Hematopoietic multipotent progenitor cell treated with erythropoietin and hydrocortisone succinate and interleukin-3 and kit ligand, for 15 days (in vitro differentiated cells): ENCODE data around the gene ZNF593OS.
A peak's percentile ranks its signal among the peaks of the same experiment; 100 is the strongest.

Source experiments
- DNase-seq: peaks from one replicate; pipeline ENCODE4 v3.0.0-alpha.2; 2015; ENCODE audit warnings: low spot score

ZNF593OS gene

GRCh38 chr1:26184086-26184485, 12.5 kb upstream of the ZNF593OS start:
- DNase-seq, result no peak

- DNase-seq, result no peak
Measured at GRCh38 chr1:26182383-26182696, 10.7 kb upstream of the ZNF593OS start.

- no peak for DNase-seq
Measured at GRCh38 chr1:26181586-26182382, 10.2 kb upstream of the ZNF593OS start.

GRCh38 chr1:26180010-26180506, 8.4 kb upstream of the ZNF593OS start:
- no peak for DNase-seq

- DNase-seq, result no peak
Measured at GRCh38 chr1:26177182-26177684, 5.6 kb upstream of the ZNF593OS start, which contains the start of gene CNKSR1. TSS of gene CNKSR1 (plus strand) at chr1:26177491. CDS start at chr1:26177548, 57 bp downstream.

- DNase-seq, result no peak
Measured at GRCh38 chr1:26175346-26175745, 3.7 kb upstream of the ZNF593OS start.

- DNase-seq, result no peak
Measured at GRCh38 chr1:26170472-26170821, 1.2 kb downstream of the ZNF593OS start.

GRCh38 chr1:26169669-26170471, 1.8 kb downstream of the ZNF593OS start, which contains the start of gene ZNF593:
TSS of gene ZNF593 (plus strand) at chr1:26169908. CDS start at chr1:26169984, 76 bp downstream.
- peak; percentile 89 for DNase-seq

- DNase-seq, result no peak
Measured at GRCh38 chr1:26169198-26169554, 2.5 kb downstream of the ZNF593OS start.

- no peak for DNase-seq
Measured at GRCh38 chr1:26168410-26169197, 3.0 kb downstream of the ZNF593OS start, which contains the start of gene C1orf232. TSS of gene C1orf232 (minus strand) at chr1:26168963. CDS start at chr1:26168499, 464 bp downstream.

- DNase-seq, result no peak
Measured at GRCh38 chr1:26166719-26167281, 4.8 kb downstream of the ZNF593OS start.

GRCh38 chr1:26164861-26165842, 6.5 kb downstream of the ZNF593OS start:
- no peak for DNase-seq

GRCh38 chr1:26164036-26164860, 7.4 kb downstream of the ZNF593OS start:
- DNase-seq, result peak; percentile 45

- DNase-seq, result no peak
Measured at GRCh38 chr1:26163684-26164035, 8.0 kb downstream of the ZNF593OS start.

- DNase-seq, result no peak
Measured at GRCh38 chr1:26162220-26162709, 9.4 kb downstream of the ZNF593OS start.

GRCh38 chr1:26161415-26162219, 10.0 kb downstream of the ZNF593OS start:
- DNase-seq, result peak; percentile 53

- DNase-seq, result peak; percentile 41
Measured at GRCh38 chr1:26160527-26161414, 10.9 kb downstream of the ZNF593OS start.

- DNase-seq, result no peak
Measured at GRCh38 chr1:26159743-26160039, 11.9 kb downstream of the ZNF593OS start.
